ENCODE measurements around the gene STK16. TPM values are rescaled to one million over a fixed set of nuclear protein-coding genes. Genes with fewer than 3 reads are reported as not detected.
"Not testable (repeated sequence)": the region's sequence is repeated elsewhere in the genome, so short reads cannot be mapped to it uniquely, and the experiment has no call there.

STK16 gene
- total and polyA plus RNA-seq, 2 experiments from 2014 or later: 7.7 to 35.6 TPM

- Histone ChIP-seq H2AFZ (no peak overlapping the region), H4K20me1 (ENCODE audit: insufficient read depth, poor library complexity, severe bottlenecking) (no peaks in the 10 kb centered on the region), H3K4me1 (ENCODE audit: insufficient read depth) (no peaks in the 10 kb centered on the region), H3K27me3 (no peaks in the 10 kb centered on the region), H3K9me3 (ENCODE audit: low read depth) (no peaks in the 10 kb centered on the region), H3K4me2 (no peak overlapping the region), H3K79me2 (no peaks in the 10 kb centered on the region), H3K4me3 (no peak overlapping the region), H3K9me2 (replicated peaks; ENCODE audit: insufficient read depth) (no peaks in the 10 kb centered on the region), H3K27ac (no peak overlapping the region), H3K36me3 (replicated peaks; ENCODE audit: insufficient read depth, low read depth) (no peaks in the 10 kb centered on the region)
- DNase-seq (ENCODE audit: low spot score): no peak
- TF ChIP-seq CTCF (IDR thresholded peaks at IDR 0.05; ENCODE audit: poor library complexity) (no peak), EZH2phosphoT487 (IDR thresholded peaks at IDR 0.05; ENCODE audit: low read depth, severe bottlenecking, unreplicated experiment) (no peak), EZH2 (IDR thresholded peaks at IDR 0.05; ENCODE audit: borderline replicate concordance) (no peak)
- 93% methylated on average over 12 of the region's 12 CpGs for WGBS (ENCODE audit: low lambda C conversion rate, missing lambda C conversion rate)
Observed at GRCh38 chr2:219286436-219287115, 41.3 kb downstream of the STK16 start.

GRCh38 chr2:219287116-219287440 is 41.8 kb downstream of the STK16 start:
- H3K27ac ChIP-seq; DNase-seq (ENCODE audit: low spot score); H3K79me2 ChIP-seq; H3K9me2 ChIP-seq (replicated peaks; ENCODE audit: insufficient read depth); H3K4me2 ChIP-seq; H3K4me1 ChIP-seq (ENCODE audit: insufficient read depth); H2AFZ ChIP-seq; H3K27me3 ChIP-seq; H3K9me3 ChIP-seq (ENCODE audit: low read depth); H4K20me1 ChIP-seq (ENCODE audit: insufficient read depth, poor library complexity, severe bottlenecking); H3K4me3 ChIP-seq; H3K36me3 ChIP-seq (replicated peaks; ENCODE audit: insufficient read depth, low read depth): not testable (repeated sequence)
- WGBS (ENCODE audit: low lambda C conversion rate, missing lambda C conversion rate): 94% methylated on average over 6 of the region's 6 CpGs

- no peak for TF ChIP-seq EZH2phosphoT487 (IDR thresholded peaks at IDR 0.05; ENCODE audit: low read depth, severe bottlenecking, unreplicated experiment)
- H3K79me2 ChIP-seq: no peaks in the 10 kb centered on the region
- no peaks in the 10 kb centered on the region for H3K4me1 ChIP-seq (ENCODE audit: insufficient read depth)
- no peaks in the 10 kb centered on the region for H3K27me3 ChIP-seq
- no peaks in the 10 kb centered on the region for H3K9me2 ChIP-seq (replicated peaks; ENCODE audit: insufficient read depth)
- WGBS (ENCODE audit: low lambda C conversion rate, missing lambda C conversion rate): 66% methylated on average over 10 of the region's 10 CpGs
- no peaks in the 10 kb centered on the region for H3K9me3 ChIP-seq (ENCODE audit: low read depth)
- no peak overlapping the region for H3K27ac ChIP-seq
- no peak overlapping the region for H3K4me2 ChIP-seq
- no peaks in the 10 kb centered on the region for H4K20me1 ChIP-seq (ENCODE audit: insufficient read depth, poor library complexity, severe bottlenecking)
- no peak overlapping the region for H2AFZ ChIP-seq
- H3K36me3 ChIP-seq (replicated peaks; ENCODE audit: insufficient read depth, low read depth): no peaks in the 10 kb centered on the region
- DNase-seq (ENCODE audit: low spot score): no peak
- no peak overlapping the region for H3K4me3 ChIP-seq
Observed at GRCh38 chr2:219287580-219288265, 42.4 kb downstream of the STK16 start.

- Histone ChIP-seq H3K27ac (peak overlapping the region; percentile 29), H4K20me1 (ENCODE audit: insufficient read depth, poor library complexity, severe bottlenecking) (no peaks in the 10 kb centered on the region), H3K4me3 (no peak overlapping the region), H2AFZ (no peak overlapping the region), H3K9me2 (replicated peaks; ENCODE audit: insufficient read depth) (no peaks in the 10 kb centered on the region), H3K4me1 (ENCODE audit: insufficient read depth) (no peaks in the 10 kb centered on the region), H3K79me2 (no peaks in the 10 kb centered on the region), H3K4me2 (no peak overlapping the region), H3K27me3 (no peaks in the 10 kb centered on the region), H3K36me3 (replicated peaks; ENCODE audit: insufficient read depth, low read depth) (no peaks in the 10 kb centered on the region), H3K9me3 (ENCODE audit: low read depth) (no peaks in the 10 kb centered on the region)
- DNase-seq (ENCODE audit: low spot score): no peak
- TF ChIP-seq EZH2phosphoT487 (IDR thresholded peaks at IDR 0.05; ENCODE audit: low read depth, severe bottlenecking, unreplicated experiment) (no peak), CTCF (IDR thresholded peaks at IDR 0.05; ENCODE audit: poor library complexity) (no peak), EZH2 (IDR thresholded peaks at IDR 0.05; ENCODE audit: borderline replicate concordance) (no peak)
- WGBS (ENCODE audit: low lambda C conversion rate, missing lambda C conversion rate): 88% methylated on average over 6 of the region's 6 CpGs
Observed at GRCh38 chr2:219289195-219289536, 43.9 kb downstream of the STK16 start.

Data from hepatocyte (in vitro differentiated cells).